B cell (primary cell): ENCODE measurements around the gene TSPO.

Source experiments
- CTCF ChIP-seq: fragments of 200-600 bp; IDR thresholded peaks from one replicate; pipeline ENCODE4 v1.8.0; 2022; ENCODE audit warnings: antibody characterized with exemption, mild to moderate bottlenecking
- EZH2 ChIP-seq: IDR thresholded peaks from 2 replicates; pipeline ENCODE4 v1.6.1; 2012; ENCODE audit warnings: borderline replicate concordance, low read depth, mild to moderate bottlenecking, moderate library complexity, low read length; ENCODE audit not compliant: insufficient read depth, poor library complexity, severe bottlenecking

GRCh38 chr22:43169310-43170130 is 18.2 kb downstream of the TSPO start:
- TF ChIP-seq CTCF (no peak), EZH2 (no peak)
